ENCODE measurements around the gene GRIP1. TPM values are rescaled to one million over a fixed set of nuclear protein-coding genes. Genes with fewer than 3 reads are reported as not detected.

Gene GRIP1
- total and polyA plus RNA-seq, 5 donors from 2014 or later: 0.21 to 1.1 (median 0.41) TPM; not detected in 1

DNA sequence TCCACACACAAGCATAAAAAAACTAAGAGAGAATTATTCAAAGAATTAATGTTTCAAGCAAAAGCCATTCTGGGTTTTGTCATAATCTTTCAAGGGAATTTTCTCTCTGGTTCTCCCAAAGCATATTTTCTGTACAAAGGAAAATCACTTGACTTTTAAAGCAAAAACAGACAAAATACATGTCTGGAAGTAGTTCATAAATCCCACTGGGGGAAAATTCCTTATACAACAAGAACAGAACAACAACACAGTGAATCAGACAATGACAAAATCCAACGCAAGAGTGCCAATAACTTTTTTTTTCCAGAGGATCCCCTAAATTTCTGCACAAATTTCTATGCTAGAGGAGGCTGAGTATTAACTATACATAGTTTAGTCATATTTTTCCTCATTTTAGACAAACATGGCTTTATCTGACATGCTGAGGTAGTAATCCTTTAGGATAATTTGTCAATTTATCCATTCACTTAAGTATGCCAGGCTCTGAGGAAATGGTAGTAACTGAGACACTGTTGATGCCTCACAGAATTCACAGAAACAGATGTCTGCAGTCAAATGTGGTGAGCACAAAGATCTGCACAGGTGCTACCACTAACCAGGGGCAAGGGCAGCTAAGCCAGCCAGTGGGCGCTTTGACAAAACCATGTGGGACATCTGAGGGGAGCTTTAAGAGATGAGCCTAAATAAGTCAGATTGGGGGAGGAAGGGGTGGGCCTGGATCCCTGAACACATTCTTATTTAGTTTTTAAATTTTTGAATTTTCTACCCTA, 38.0 kb downstream of the GRIP1 start:
- Mint-ChIP-seq H3K4me3 (no peak overlapping the region), H3K27ac (no peak overlapping the region), H3K36me3 (no peaks in the 10 kb centered on the region), H3K4me1 (no peaks in the 10 kb centered on the region), H3K9me3 (peaks cover 0 to 1% (median 0%) of the 10 kb centered on the region in 7 donors), H3K27me3 (peaks cover 14% of the 10 kb centered on the region)
- no peak for DNase-seq
- Histone ChIP-seq H3K27me3 (ENCODE audit: control insufficient read depth, insufficient read depth, low read length) (no peaks in the 10 kb centered on the region), H3K36me3 (ENCODE audit: control insufficient read depth, insufficient read depth, low read length) (no peaks in the 10 kb centered on the region), H3K27ac (ENCODE audit: insufficient read depth, low read length, poor library complexity, severe bottlenecking) (no peak overlapping the region), H3K9me3 (ENCODE audit: control insufficient read depth in 2 of 2, low read length in 2 of 2) (no peaks in the 10 kb centered on the region), H3K4me1 (ENCODE audit: control insufficient read depth, insufficient read depth, low read length, poor library complexity, severe bottlenecking) (no peaks in the 10 kb centered on the region), H3K4me3 (ENCODE audit: low read depth, low read length) (no peak overlapping the region)
- no peak for ATAC-seq (ENCODE audit: low read depth in 2 of 2)

DNA sequence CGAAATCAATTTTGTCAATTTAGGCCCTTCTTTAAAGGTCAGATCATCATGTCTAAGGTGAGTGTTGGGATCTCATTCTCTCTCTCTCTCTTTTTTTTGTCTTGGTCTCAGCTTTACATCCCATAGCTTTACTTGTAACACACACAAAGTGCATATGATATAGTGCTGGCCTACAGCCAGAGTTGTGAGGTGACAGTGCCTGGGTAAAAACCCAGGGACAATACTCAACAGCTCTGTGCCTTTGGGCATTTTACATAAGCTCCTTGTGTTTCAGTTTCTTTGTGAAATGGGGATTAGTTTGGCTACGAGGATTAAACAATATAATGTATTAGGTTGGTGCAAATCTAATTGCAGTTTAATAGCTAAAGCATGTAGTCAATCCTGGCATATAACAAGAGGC, 40.2 kb downstream of the GRIP1 start:
- no peaks in the 10 kb centered on the region for H3K36me3 ChIP-seq (ENCODE audit: control insufficient read depth, insufficient read depth, low read length)
- no peak overlapping the region for H3K4me3 ChIP-seq (ENCODE audit: low read depth, low read length)
- H3K4me1 ChIP-seq (ENCODE audit: control insufficient read depth, insufficient read depth, low read length, poor library complexity, severe bottlenecking): no peaks in the 10 kb centered on the region
- Mint-ChIP-seq H3K27me3 (peaks cover 20% of the 10 kb centered on the region), H3K36me3 (no peaks in the 10 kb centered on the region), H3K4me1 (no peaks in the 10 kb centered on the region), H3K27ac (no peak overlapping the region), H3K9me3 (peaks cover 0 to 1% (median 0%) of the 10 kb centered on the region in 7 donors), H3K4me3 (no peak overlapping the region)
- H3K27me3 ChIP-seq (ENCODE audit: control insufficient read depth, insufficient read depth, low read length): no peaks in the 10 kb centered on the region
- no peak overlapping the region for H3K27ac ChIP-seq (ENCODE audit: insufficient read depth, low read length, poor library complexity, severe bottlenecking)
- DNase-seq (no peak), ATAC-seq (ENCODE audit: low read depth in 2 of 2) (no peak)
- H3K9me3 ChIP-seq (ENCODE audit: control insufficient read depth in 2 of 2, low read length in 2 of 2): no peaks in the 10 kb centered on the region

DNA sequence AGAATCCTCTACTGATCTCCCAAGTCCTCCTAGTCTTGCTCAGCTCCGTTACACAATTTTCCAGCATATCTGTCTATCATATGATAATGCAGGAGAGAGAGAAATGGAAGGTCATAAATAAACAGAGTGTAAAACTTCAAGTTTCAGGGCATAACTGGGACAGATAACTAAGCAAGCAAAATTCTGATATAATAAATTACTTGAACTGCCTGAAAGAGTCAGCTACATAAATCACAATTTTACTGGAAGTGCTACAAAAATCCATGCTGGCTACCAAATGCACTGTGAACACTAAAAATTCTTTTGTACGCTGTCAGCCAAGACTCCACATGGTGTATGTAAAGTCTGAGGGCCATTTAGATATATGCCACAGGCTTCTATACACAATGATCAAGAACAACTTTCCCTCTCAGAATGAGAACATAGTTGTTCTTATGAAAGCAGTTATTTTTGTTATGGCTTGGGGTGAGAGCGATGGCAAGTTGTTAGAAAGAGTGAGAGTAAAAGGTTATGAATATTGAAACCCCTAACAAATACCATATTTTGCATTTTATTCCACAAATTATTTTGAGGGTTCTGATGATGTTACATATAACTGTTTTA, 41.1 kb downstream of the GRIP1 start:
- no peak for ATAC-seq (ENCODE audit: low read depth in 2 of 2)
- no peaks in the 10 kb centered on the region for H3K9me3 ChIP-seq (ENCODE audit: control insufficient read depth in 2 of 2, low read length in 2 of 2)
- no peaks in the 10 kb centered on the region for H3K36me3 ChIP-seq (ENCODE audit: control insufficient read depth, insufficient read depth, low read length)
- Mint-ChIP-seq H3K27ac (no peak overlapping the region), H3K27me3 (peaks cover 20% of the 10 kb centered on the region), H3K4me3 (no peak overlapping the region), H3K36me3 (no peaks in the 10 kb centered on the region), H3K4me1 (no peaks in the 10 kb centered on the region), H3K9me3 (peaks cover 0 to 1% (median 0%) of the 10 kb centered on the region in 7 donors)
- H3K27me3 ChIP-seq (ENCODE audit: control insufficient read depth, insufficient read depth, low read length): no peaks in the 10 kb centered on the region
- no peak for DNase-seq
- H3K4me1 ChIP-seq (ENCODE audit: control insufficient read depth, insufficient read depth, low read length, poor library complexity, severe bottlenecking): no peaks in the 10 kb centered on the region
- no peak overlapping the region for H3K4me3 ChIP-seq (ENCODE audit: low read depth, low read length)
- H3K27ac ChIP-seq (ENCODE audit: insufficient read depth, low read length, poor library complexity, severe bottlenecking): no peak overlapping the region

DNA sequence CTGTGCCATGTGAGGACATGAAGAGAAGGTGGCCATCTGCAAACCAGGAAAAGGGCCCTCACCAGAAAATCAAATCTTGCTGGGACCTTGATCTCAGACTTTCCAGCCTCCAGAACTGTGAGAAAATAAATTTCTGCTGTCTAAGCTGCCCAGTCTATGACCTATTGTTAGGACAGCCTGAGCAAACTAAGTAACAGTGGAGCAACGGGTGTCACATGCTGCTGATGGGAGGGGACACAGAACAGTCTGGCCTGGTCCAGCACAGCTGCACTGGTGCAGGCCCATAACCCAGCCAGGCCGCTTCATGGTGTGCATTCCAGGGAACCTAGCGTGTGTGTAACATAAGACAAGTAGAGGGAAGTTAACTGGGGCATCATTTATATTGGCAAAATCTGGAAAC, 42.1 kb downstream of the GRIP1 start:
- Histone ChIP-seq H3K36me3 (ENCODE audit: control insufficient read depth, insufficient read depth, low read length) (no peaks in the 10 kb centered on the region), H3K27ac (ENCODE audit: insufficient read depth, low read length, poor library complexity, severe bottlenecking) (no peak overlapping the region), H3K27me3 (ENCODE audit: control insufficient read depth, insufficient read depth, low read length) (no peaks in the 10 kb centered on the region), H3K4me3 (ENCODE audit: low read depth, low read length) (no peak overlapping the region), H3K4me1 (ENCODE audit: control insufficient read depth, insufficient read depth, low read length, poor library complexity, severe bottlenecking) (no peaks in the 10 kb centered on the region), H3K9me3 (ENCODE audit: control insufficient read depth in 2 of 2, low read length in 2 of 2) (no peaks in the 10 kb centered on the region)
- Mint-ChIP-seq H3K9me3 (peaks cover 0 to 1% (median 0%) of the 10 kb centered on the region in 7 donors), H3K4me3 (no peak overlapping the region), H3K27me3 (peaks cover 18% of the 10 kb centered on the region), H3K36me3 (no peaks in the 10 kb centered on the region), H3K27ac (no peak overlapping the region), H3K4me1 (no peaks in the 10 kb centered on the region)
- DNase-seq (no peak), ATAC-seq (ENCODE audit: low read depth in 2 of 2) (no peak)

DNA sequence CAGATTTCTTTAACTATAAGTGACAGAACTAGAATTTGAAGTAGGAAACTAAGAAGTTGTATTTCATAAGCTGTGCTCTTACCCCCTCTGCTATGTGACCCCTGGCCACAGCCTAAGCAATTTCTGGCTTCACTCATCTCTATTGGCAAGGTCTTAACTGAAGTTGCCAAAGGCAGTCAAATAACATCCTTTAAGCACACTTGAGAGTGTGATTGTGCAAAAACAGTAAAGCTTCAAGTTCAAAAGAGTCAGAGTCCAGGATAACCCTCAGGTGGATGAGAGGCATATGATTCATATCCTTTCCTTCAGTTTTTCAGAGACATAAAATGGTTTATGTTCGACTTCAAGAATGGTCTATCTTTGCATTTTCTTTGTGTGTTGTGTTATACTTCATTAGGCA, 45.2 kb downstream of the GRIP1 start:
- Mint-ChIP-seq H3K4me1 (no peaks in the 10 kb centered on the region), H3K4me3 (no peak overlapping the region), H3K36me3 (no peaks in the 10 kb centered on the region), H3K27me3 (peaks cover 29% of the 10 kb centered on the region), H3K9me3 (peaks cover 0 to 1% (median 0%) of the 10 kb centered on the region in 7 donors), H3K27ac (no peak overlapping the region)
- H3K9me3 ChIP-seq (ENCODE audit: control insufficient read depth in 2 of 2, low read length in 2 of 2): no peaks in the 10 kb centered on the region
- no peaks in the 10 kb centered on the region for H3K4me1 ChIP-seq (ENCODE audit: control insufficient read depth, insufficient read depth, low read length, poor library complexity, severe bottlenecking)
- H3K27me3 ChIP-seq (ENCODE audit: control insufficient read depth, insufficient read depth, low read length): no peaks in the 10 kb centered on the region
- H3K27ac ChIP-seq (ENCODE audit: insufficient read depth, low read length, poor library complexity, severe bottlenecking): no peak overlapping the region
- no peak for DNase-seq
- ATAC-seq (ENCODE audit: low read depth in 2 of 2): no peak
- H3K4me3 ChIP-seq (ENCODE audit: low read depth, low read length): no peak overlapping the region
- H3K36me3 ChIP-seq (ENCODE audit: control insufficient read depth, insufficient read depth, low read length): no peaks in the 10 kb centered on the region

DNA sequence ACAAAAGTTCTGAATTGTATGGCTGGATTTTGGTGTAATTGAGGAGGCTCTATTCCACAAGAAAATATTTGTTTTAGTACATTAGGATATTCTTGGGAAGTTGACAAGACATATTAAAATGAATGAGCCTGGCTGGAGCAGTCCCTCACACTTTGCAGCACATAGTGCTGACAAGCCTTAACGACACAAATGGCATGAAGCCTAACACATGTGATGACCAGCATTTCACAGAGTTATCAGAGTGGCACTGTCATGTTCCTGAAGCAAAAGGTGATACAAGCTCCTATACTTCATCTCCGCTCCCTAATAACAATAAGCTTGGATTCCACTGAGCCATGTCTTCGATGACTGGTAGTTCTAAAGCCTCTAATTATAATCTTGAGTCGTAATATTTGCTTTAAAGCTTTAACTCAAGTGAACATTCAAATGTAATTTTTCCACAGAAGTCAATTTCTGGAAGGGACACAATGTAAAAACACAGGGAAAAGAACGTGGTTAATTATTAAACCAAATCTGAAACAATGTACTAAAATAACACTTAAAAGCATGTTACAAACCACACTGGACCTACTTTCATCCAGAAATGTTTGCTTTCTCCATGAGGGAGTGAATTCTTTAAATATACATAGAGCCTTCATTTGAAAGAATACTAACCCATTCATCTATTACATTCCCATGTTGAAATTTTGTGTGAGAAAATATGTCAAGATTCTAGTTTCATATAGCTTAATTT, 49.6 kb downstream of the GRIP1 start:
- peaks cover 0 to 2% (median 0%) of the 10 kb centered on the region in 7 donors for H3K9me3 Mint-ChIP-seq
- Histone ChIP-seq H3K4me1 (ENCODE audit: control insufficient read depth, insufficient read depth, low read length, poor library complexity, severe bottlenecking) (no peaks in the 10 kb centered on the region), H3K36me3 (ENCODE audit: control insufficient read depth, insufficient read depth, low read length) (no peaks in the 10 kb centered on the region), H3K9me3 (ENCODE audit: control insufficient read depth in 2 of 2, low read length in 2 of 2) (no peaks in the 10 kb centered on the region), H3K4me3 (ENCODE audit: low read depth, low read length) (no peak overlapping the region), H3K27ac (ENCODE audit: insufficient read depth, low read length, poor library complexity, severe bottlenecking) (no peak overlapping the region), H3K27me3 (ENCODE audit: control insufficient read depth, insufficient read depth, low read length) (peaks cover 2% of the 10 kb centered on the region)
- H3K36me3 Mint-ChIP-seq: no peaks in the 10 kb centered on the region
- ATAC-seq (ENCODE audit: low read depth in 2 of 2) (no peak), DNase-seq (no peak)
- no peaks in the 10 kb centered on the region for H3K4me1 Mint-ChIP-seq
- H3K27me3 Mint-ChIP-seq: peaks cover 17% of the 10 kb centered on the region
- no peak overlapping the region for H3K27ac Mint-ChIP-seq
- no peak overlapping the region for H3K4me3 Mint-ChIP-seq

DNA sequence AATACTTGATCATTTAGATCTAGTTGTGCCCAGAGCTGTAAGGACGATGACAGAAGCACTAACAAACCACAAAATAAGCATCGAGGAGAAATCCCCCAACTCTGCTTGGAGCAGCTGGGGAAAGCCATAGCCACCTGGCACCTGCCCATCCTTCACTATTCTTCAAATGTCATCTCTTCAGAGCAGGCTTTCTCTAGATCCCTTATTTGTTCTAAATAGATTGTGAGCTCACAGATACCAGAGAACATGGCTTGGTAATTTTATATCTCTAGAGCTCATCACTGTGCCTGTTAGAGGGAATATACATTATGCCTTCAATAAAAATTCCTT, 50.9 kb downstream of the GRIP1 start:
- H3K27me3 Mint-ChIP-seq: peaks cover 18% of the 10 kb centered on the region

More for the DNA sequence above, 50.9 kb downstream of the GRIP1 start:
- H3K9me3 ChIP-seq (ENCODE audit: control insufficient read depth in 2 of 2, low read length in 2 of 2): no peaks in the 10 kb centered on the region
- DNase-seq: no peak
- Mint-ChIP-seq H3K27ac (no peak overlapping the region), H3K9me3 (peaks cover 0 to 2% (median 0%) of the 10 kb centered on the region in 7 donors), H3K4me3 (no peak overlapping the region), H3K4me1 (no peaks in the 10 kb centered on the region), H3K36me3 (no peaks in the 10 kb centered on the region)
- no peak for ATAC-seq (ENCODE audit: low read depth in 2 of 2)
- H3K27ac ChIP-seq (ENCODE audit: insufficient read depth, low read length, poor library complexity, severe bottlenecking): no peak overlapping the region
- peaks cover 2% of the 10 kb centered on the region for H3K27me3 ChIP-seq (ENCODE audit: control insufficient read depth, insufficient read depth, low read length)
- H3K4me1 ChIP-seq (ENCODE audit: control insufficient read depth, insufficient read depth, low read length, poor library complexity, severe bottlenecking): no peaks in the 10 kb centered on the region
- H3K36me3 ChIP-seq (ENCODE audit: control insufficient read depth, insufficient read depth, low read length): no peaks in the 10 kb centered on the region
- H3K4me3 ChIP-seq (ENCODE audit: low read depth, low read length): no peak overlapping the region

Data from CD4-positive, CD25-positive, alpha-beta regulatory T cell (primary cell).